GM11168 (cell line): ENCODE results near the gene MON2.

Experiments used
- in situ Hi-C: fragments of 300-500 bp; cut with MboI; formaldehyde crosslinking; loops from one replicate; pipeline ENCODE4 v1.12.0; 2022; ENCODE audit warnings: low sequenced_read_pairs; ENCODE audit not compliant: unreplicated experiment

Gene MON2

GRCh38 chr12:62603811-62604098 lies 137.1 kb downstream of the MON2 start:
- in situ Hi-C loops = no loop called here

- in situ Hi-C loops = no loop called here
These were observed 137.7 kb downstream of the MON2 start for GRCh38 chr12:62604373-62604772.

DNA sequence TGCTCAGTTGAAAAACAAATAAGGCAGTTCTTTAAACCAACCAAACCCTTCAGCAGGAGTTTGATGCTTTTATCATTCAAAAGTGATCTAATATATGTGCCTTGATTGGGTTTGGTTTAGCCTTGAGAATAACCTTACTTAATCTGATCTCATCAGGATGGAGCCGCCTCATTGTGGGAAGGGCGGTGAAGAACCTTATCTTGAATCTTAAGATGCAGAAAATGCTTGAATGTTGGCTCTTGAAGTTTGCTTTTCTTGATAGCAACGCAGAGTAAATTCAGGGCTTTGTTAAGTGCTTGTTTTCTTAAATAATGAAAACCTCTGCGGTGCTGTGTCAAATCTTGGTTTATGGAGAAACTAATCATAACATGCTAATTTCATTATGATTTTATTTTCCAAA lies 138.2 kb downstream of the MON2 start:
- in situ Hi-C loops = no loop called here

GRCh38 chr12:62605981-62606380 lies 139.4 kb downstream of the MON2 start:
- in situ Hi-C loops = no loop called here

DNA sequence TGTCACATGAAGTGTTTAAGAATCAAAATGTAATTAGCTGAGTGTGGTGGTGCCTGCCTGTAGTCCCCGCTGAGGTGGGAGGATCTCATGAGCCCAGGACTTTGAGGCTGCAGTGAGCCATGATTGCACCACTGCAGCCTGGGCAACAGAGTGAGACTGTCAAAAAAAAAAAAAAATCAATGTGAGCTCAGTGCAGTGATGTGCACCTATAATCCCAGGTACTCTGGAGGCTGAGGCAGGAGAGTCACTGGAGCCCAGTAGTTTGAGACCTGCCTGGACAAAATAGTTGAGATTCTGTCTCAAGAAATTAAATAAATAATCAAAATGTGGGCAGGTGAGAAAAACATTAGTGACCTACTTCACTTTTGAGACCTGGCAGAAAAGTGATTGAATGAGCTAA lies 140.0 kb downstream of the MON2 start:
- in situ Hi-C loops = no loop called here

GRCh38 chr12:62613081-62613480 lies 146.5 kb downstream of the MON2 start:
- in situ Hi-C loops = no loop called here

DNA sequence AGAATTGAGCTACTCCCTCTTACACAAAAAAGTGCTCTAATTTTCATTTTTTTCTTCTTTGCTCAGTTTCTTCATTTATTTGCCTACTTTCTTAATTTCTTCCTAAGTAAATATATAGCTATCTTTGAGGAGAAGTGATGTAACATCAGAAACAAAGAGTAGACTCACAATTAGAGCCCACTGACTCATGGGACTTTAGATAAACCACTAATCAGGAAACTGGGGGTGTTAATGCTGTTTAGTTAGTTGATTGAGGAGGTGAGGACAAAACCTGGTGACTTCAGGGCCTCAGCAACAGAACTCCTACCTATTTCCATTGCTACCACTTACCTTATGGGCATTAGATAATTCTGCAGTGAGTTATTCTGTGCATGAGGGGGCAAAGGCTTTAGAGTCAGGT lies 151.7 kb downstream of the MON2 start:
- in situ Hi-C loops = no loop called here

GRCh38 chr12:62618930-62619329 lies 152.3 kb downstream of the MON2 start:
- in situ Hi-C loops = no loop called here

DNA sequence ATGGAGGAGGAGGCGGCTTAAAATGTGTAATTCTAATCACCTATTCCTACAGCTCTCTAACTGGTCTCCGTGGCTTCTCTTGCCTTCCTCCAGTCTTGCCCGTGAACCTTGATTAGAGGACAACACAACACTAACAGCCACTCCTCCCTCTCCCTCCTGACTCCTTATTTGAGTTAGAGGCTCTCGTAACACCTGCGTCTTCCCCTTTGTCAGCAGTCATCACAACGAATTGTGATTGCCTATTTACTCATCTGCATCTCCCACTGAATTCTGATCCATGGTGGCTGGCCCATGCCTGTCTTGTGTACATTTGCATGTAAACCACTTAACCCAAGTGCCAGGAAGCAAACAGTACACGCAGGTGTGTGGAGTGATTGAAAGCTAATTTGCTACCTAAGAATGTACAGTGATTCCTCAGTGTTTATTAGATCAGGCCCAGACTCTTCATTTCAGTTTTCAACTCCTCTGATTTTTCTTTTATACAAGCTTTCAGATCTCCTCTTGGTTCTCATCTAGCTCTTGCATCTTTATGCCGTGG lies 154.5 kb downstream of the MON2 start:
- in situ Hi-C loops = no loop called here

DNA sequence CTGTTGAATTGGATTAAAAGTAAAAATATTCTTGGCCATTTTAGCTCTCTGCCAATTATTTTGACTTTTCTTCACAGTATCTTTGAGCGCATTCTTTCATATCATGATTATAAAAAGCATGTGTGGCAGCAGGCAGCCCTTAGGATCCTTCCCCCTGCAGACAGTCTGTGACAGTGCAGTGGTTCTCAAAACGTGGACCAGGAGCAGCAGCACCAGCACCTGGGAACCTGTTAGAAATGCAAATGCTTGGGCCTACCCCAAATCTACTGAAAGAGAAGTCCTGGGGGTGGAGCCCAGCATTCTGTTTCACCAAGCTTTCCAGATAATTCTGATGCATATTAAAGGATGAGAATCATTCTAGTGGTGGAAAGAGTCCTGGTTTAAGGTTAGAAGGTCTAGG lies 155.6 kb downstream of the MON2 start:
- in situ Hi-C loops = no loop called here

- in situ Hi-C loops = no loop called here
These were observed 158.6 kb downstream of the MON2 start for GRCh38 chr12:62625228-62625627.

DNA sequence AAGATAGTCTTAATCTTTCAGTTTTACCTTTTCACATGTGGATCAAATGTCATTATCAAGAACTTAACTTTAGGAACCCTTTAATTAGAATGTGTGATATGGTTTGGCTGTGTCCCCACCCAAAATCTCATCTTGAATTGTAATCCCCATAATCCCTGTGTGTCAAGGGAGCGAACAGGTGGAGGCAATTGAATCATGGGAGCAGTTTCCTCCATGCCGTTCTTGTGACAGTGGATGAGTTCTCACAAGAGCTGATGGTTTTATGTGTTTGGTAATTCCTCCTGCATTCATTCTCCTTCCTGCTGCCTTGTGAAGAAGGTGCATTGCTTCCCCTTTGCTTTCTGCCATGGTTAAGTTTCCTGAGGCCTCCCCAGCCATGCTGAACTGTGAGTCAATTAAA lies 160.6 kb downstream of the MON2 start:
- in situ Hi-C loops = no loop called here

DNA sequence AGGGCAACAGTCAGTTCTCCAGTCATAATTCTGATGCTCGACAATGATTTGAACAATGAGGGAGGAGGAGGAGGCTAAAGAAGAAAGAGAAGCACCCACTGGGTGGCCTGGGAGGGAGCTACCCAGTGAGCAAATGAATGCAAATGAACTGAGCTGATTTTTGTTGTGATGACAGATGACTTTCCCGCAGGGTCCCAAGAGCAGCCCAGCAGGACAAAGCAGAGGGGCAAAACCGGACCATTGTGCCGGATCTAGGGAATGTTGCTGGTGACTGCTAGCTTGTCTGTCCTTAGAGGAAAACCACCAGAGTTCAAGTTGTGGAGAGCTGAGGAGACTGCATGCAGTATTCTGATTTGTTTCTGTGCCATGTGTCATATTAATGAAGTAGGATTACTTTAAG lies 162.8 kb downstream of the MON2 start:
- in situ Hi-C loops = no loop called here

DNA sequence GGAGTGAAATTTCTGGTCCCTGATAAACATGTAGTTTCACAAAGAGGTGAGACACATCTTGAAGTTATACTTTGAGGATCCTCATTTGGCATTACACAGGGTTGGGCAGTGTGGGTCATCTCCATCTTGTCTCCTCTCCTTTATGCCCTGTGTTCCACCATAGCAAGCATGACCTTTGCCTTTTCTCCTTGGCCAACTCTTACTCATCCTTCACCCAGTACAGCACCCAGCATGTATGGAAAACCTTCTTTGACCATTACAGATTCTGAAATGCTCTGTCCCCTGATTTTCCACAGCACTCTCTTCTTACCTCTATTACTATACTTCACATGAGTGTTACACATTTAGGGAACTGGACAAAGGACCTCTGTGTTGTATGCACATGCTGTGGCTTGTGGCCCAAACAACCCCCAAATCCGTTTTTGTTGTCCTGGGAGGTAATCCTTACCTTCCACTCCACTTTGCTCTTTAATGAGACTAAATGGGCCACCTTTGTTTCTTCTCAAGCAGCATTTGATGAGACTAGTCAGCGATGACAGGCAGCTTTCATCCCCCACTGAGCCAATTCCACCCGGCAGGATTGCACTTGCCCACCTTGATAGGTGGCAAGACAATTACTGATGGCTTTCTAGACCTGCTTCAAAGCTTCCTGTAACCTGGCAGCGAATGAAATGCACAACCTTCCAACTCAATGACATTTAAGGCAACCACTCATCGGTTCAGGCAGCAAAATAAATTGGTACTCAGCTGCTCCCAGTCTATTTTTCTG lies 163.5 kb downstream of the MON2 start:
- in situ Hi-C loops = no loop called here

- in situ Hi-C loops = no loop called here
These were observed 165.1 kb downstream of the MON2 start for GRCh38 chr12:62631471-62632410.

DNA sequence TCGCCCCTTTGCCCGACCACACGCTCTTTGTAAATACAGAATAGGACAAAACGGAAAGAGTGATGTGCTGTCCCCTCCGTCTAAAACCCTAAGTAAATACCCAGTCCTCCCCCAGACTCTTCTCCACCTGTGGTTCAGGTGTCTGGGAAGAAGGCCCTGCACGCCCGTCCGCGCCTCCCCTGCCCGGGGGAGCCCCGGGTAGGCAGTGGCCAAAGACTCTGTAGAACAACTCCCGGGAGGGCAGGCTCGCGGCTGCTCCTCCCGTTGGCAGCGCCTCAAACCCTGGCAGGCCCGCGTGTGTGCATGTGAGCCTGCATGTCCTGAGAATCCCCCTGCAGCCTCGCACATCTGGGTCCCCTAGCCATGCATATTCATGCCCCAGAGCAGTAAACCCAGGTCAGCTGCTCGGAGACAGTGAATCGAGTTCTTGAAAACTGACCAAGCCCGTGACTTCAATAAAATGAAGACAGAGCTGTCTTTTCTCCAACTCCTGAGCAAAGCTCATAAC lies 165.8 kb downstream of the MON2 start:
- in situ Hi-C loops = no loop called here

GRCh38 chr12:62635649-62636048 lies 169.0 kb downstream of the MON2 start:
- in situ Hi-C loops = no loop called here

DNA sequence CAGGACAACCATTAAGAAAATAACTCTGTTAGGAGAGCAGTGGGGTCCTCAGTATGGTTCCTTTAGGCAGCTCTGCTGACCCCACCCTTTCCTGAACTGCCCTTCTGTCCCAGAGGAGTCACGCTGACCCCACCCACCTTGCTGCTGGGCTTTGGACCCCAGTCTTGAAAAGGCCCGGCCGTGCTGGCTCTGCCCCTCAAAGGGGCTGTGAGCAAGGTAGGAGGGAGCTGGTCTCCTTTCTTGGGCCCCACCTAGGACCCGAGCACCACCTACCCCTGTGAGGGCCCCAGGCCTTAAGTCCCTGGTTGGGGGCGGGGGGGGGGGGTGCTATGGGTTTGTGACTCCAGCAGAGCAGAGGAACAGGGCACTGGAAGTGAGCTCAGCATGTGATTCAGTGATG lies 171.1 kb downstream of the MON2 start:
- in situ Hi-C loops = no loop called here

DNA sequence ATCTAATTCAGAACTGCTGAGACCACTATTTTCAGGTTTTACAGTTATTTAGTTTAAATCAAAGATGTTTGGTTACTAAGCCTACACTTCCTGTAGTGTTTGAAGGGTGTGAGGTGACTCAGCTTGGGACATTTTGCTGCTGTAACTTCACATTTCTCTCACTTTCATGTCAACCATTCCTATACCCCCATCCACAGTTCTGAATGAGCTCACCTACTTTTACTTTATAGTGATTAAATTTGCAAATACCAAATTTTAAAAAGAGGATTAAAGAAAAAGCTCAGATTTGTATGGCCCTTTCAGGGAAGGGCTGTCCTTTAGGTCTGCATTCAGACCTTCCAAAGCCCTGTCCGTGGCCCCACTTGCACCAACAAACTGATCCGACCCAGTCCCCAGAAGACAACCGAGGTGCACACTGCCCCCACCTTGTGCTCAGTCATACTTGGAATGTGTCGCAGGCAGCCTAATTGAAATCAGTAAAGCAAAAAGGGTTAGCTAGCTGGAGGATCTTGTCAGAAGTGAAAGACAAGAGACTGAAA lies 174.4 kb downstream of the MON2 start:
- in situ Hi-C loops = no loop called here

DNA sequence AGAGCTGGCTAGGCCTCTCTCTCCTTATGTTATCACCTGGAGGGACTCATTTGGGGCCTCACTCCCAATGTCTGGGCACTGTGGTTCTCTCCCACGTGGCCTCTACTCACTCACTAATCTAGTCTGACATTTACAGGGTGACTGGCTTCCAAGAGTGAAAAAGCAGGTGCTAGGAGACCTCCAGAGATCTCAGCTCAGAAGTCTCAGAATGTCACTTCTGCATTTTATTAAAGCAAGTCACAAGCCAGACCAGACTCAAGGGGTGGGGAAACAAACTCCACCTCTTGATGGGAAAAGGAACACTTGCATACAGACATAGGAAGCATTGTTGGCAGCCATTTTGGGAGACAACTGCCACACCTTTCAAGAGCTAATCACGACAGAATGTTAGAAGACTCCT lies 175.9 kb downstream of the MON2 start:
- in situ Hi-C loops = no loop called here

GRCh38 chr12:62643486-62643885 lies 176.9 kb downstream of the MON2 start:
- in situ Hi-C loops = no loop called here
